Stimulated activated CD8-positive, alpha-beta memory T cell treated with anti-CD3 and anti-CD28 coated beads, Interleukin-15, amount 100 ng/mL, for 24 hours (primary cell): ENCODE results near the gene RPL28.
A peak's percentile ranks its signal among the peaks of the same experiment; 100 is the strongest.

Source experiments
- DNase-seq: peaks from one replicate; pipeline ENCODE4 v3.0.0-alpha.2; 2020; ENCODE audit warnings: low read depth

RPL28 gene

GRCh38 chr19:55353803-55354697 is 31.7 kb upstream of the RPL28 start:
- DNase-seq: peak; percentile 29

GRCh38 chr19:55354698-55355212 is 31.0 kb upstream of the RPL28 start, which contains the start of gene COX6B2:
Gene COX6B2, minus strand, starts transcription at chr19:55354719. Its CDS starts 198 bp downstream, at chr19:55354521.
- no peak for DNase-seq

GRCh38 chr19:55355213-55355821 is 30.4 kb upstream of the RPL28 start:
- DNase-seq: no peak

GRCh38 chr19:55358493-55358892 is 27.2 kb upstream of the RPL28 start:
- no peak for DNase-seq

- DNase-seq: no peak
Observed at GRCh38 chr19:55358943-55359908, 26.5 kb upstream of the RPL28 start.

GRCh38 chr19:55360902-55361301 is 24.8 kb upstream of the RPL28 start:
- no peak for DNase-seq

GRCh38 chr19:55362174-55362989 is 23.4 kb upstream of the RPL28 start:
- no peak for DNase-seq

GRCh38 chr19:55362990-55363716 is 22.6 kb upstream of the RPL28 start, which contains the start of gene GARIN5B:
Gene GARIN5B, minus strand, starts transcription at chr19:55363260. Its CDS starts 194 bp downstream, at chr19:55363066.
- DNase-seq: no peak

GRCh38 chr19:55365245-55365644 is 20.5 kb upstream of the RPL28 start:
- DNase-seq: no peak

GRCh38 chr19:55365964-55366363 is 19.8 kb upstream of the RPL28 start:
- no peak for DNase-seq

- DNase-seq: no peak
Observed at GRCh38 chr19:55366790-55367189, 18.9 kb upstream of the RPL28 start.

- no peak for DNase-seq
Observed at GRCh38 chr19:55368106-55368505, 17.6 kb upstream of the RPL28 start.

GRCh38 chr19:55368701-55369563 is 16.8 kb upstream of the RPL28 start:
- DNase-seq: no peak

GRCh38 chr19:55369653-55370304 is 16.0 kb upstream of the RPL28 start:
- DNase-seq: no peak

- DNase-seq: no peak
Observed at GRCh38 chr19:55370305-55370988, 15.3 kb upstream of the RPL28 start, which contains the start of gene IL11. Gene IL11, minus strand, starts transcription at chr19:55370463. Its CDS starts 153 bp downstream, at chr19:55370310.

- DNase-seq: no peak
Observed at GRCh38 chr19:55372316-55373081, 13.2 kb upstream of the RPL28 start.

GRCh38 chr19:55373306-55373992 is 12.3 kb upstream of the RPL28 start:
- no peak for DNase-seq
